GM19099 (cell line): ENCODE measurements around the gene IQGAP1.
A peak's percentile ranks its signal among the peaks of the same experiment; 100 is the strongest.

Source experiments
- POLR2A ChIP-seq: IDR thresholded peaks from 3 replicates; pipeline ENCODE4 v1.6.1; 2011; ENCODE audit warnings: low read depth; ENCODE audit not compliant: insufficient read length; ENCODE audit errors: extremely low read depth

The IQGAP1 gene

GRCh38 chr15:90529011-90529370, 140.9 kb downstream of the IQGAP1 start:
- TF ChIP-seq POLR2A: no peak

- peak; percentile 69 for TF ChIP-seq POLR2A
These were observed 141.6 kb downstream of the IQGAP1 start, which contains the start of gene CRTC3 for GRCh38 chr15:90529371-90530249. CRTC3 (plus strand) TSS chr15:90529923; CDS start chr15:90530072, 149 bp downstream.

- TF ChIP-seq POLR2A: no peak
These were observed 142.4 kb downstream of the IQGAP1 start for GRCh38 chr15:90530250-90531051.

- TF ChIP-seq POLR2A: no peak
These were observed 143.1 kb downstream of the IQGAP1 start for GRCh38 chr15:90531147-90531546.

- TF ChIP-seq POLR2A: no peak
These were observed 147.2 kb downstream of the IQGAP1 start for GRCh38 chr15:90535254-90535653.

GRCh38 chr15:90539789-90540188, 151.7 kb downstream of the IQGAP1 start:
- TF ChIP-seq POLR2A: no peak

- no peak for TF ChIP-seq POLR2A
These were observed 152.7 kb downstream of the IQGAP1 start for GRCh38 chr15:90540768-90541167.

GRCh38 chr15:90545095-90545494, 157.1 kb downstream of the IQGAP1 start:
- TF ChIP-seq POLR2A: no peak

GRCh38 chr15:90547540-90547939, 159.5 kb downstream of the IQGAP1 start:
- TF ChIP-seq POLR2A: no peak

GRCh38 chr15:90550919-90551318, 162.9 kb downstream of the IQGAP1 start:
- TF ChIP-seq POLR2A: no peak
